HUDEP-2 (cell line): ENCODE measurements around the gene COA3.

Experiments used
- DNase-seq, 76 experiments: peaks; one replicate each; lab custom pipeline; 2025; ENCODE audit not compliant: unreplicated experiment in 76 of 76; lab: John Stamatoyannopoulos, UW

COA3 gene

DNA sequence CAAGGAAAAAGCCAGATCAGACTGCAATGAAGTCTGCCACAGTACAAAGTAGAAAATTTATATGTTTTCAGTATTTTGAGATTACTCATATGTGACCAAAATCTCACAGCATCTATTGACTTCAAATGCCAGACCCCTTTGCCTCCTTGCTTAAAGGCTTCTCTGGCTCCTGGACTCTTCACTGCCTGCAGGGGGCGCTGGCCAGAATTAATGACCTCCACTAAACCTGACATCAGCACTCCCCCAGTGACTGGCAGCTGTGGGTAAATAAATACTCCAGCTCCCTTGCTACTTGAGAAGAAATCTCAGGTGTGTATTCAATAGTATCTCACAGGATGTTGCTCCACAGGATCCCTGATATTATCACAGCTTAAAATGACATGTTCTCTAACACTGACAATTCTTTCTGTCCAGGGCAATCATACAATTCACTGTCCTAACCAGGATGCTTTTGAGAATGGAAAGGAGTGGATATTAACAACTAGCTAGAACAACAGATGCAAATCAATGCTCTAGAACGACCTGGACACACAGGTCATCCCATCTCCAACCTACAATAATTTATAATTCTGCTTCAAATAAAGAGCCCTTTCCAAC is 21.5 kb upstream of the COA3 start:
- DNase-seq, result peak in 71 of 76 experiments; percentile 4 to 80 (median 50)

- DNase-seq, result no peak
Observed at GRCh38 chr17:42818379-42818778, 19.9 kb upstream of the COA3 start.

- DNase-seq, result no peak
Observed at GRCh38 chr17:42817866-42818265, 19.4 kb upstream of the COA3 start.

- DNase-seq, result no peak
Observed at GRCh38 chr17:42814633-42815399, 16.3 kb upstream of the COA3 start.

DNA sequence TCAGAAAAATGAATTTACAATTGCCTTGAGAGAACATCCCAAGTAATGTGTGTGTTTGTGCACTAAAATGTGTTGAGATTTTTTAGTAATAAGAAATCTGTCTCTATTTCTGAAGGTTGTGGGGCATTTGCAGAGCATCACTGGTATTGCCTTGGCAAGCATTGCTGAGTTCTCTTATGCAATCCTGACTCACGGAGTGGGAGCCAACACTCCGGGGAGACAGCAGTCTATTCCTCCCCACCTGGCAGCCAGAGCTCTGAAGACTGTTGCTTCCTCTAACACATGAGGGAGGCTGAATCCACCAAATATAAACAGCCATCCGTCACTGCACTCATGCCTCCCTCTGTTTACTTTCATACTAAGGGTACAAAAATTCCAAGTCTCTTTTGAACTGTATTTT is 10.7 kb upstream of the COA3 start:
- DNase-seq, result no peak

- DNase-seq, result no peak
Observed at GRCh38 chr17:42806249-42806648, 7.7 kb upstream of the COA3 start.

- DNase-seq, result no peak
Observed at GRCh38 chr17:42804918-42805367, 6.4 kb upstream of the COA3 start.

DNA sequence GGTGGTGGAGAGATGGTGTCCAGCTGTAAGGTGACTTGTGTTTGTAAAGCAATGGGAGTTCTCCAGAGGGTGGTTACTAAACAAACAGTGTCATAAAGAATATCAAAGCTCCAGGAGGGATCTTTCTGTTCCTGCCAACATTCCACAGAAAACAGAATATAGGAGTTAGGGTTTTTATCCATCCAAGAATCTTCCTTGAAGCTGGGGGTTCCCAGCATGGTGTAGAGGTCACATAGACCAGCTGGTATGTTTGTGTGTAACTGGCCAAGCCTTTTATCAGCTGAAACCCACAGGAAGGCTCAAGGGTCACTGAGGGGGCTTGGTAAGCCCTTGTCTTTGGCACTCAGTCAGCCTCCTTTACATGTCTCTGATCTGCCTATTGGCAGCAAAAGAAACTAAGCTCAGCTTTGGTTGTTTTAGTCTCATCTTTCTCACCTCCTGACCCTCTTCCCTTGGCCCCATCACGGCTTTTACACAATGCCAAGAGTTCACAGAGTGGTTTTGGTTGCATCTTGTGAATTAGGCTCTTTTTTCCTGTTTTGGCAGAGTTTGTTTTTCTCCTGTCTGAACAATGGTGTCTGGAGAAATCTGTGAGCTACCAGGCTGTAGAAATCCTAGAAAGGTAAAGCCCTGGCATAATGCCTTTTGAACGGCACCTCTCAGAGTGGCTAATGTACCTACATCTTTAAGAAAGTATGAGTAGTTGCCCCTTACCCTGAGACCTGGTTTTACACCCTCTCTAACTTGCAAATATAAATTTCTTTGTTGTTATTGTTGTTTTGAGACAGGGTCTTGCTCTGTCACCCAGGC is 4.8 kb upstream of the COA3 start:
- DNase-seq, result no peak

- DNase-seq, result no peak
Observed at GRCh38 chr17:42798011-42798382, 507 bp downstream of the COA3 start.

DNA sequence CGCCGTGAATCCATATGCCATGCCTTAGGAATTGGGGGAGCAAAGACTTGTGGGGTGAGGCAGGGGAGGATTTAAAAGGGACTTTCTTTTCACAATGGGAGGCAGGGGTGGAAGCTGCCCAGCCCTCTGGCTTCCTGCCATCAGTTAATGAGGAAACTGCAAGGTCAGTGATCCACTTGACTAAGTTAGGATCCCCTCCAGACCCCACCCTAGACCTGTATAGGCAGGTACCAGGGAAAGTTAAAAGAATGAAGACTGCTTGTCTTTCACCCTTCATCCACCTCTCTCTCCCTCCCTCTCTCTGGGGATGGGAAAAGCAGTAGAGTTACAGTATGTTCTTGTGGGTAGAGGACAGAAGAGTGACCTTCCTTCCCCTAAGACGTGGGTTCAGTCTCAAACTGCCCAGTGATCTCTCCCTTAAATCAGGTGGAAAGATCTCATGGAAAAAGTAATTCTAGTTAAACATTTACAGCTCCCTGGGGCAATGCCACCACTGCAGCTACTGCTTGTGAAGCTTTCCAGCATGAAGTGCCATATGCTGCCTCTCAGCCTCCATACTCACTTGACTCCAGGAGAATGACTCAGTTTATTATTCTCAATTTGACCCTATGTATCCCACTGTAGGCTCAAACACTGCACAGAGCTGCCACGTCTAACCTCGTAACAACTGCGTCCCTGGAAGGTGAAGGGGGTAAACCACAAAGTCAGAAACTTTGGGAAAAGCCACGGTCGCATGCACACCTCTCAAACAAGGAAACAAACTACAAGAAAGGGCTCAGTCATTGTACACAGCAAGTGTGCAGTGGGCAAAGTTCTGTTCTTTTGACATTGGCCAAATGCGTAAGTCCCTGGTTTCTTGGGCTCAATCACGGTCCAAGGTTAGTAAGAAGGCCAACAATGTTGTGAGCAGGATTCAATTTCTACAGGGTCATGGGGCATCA is 1.2 kb downstream of the COA3 start:
- peak in 1 of 76 experiments; percentile 21 for DNase-seq

DNA sequence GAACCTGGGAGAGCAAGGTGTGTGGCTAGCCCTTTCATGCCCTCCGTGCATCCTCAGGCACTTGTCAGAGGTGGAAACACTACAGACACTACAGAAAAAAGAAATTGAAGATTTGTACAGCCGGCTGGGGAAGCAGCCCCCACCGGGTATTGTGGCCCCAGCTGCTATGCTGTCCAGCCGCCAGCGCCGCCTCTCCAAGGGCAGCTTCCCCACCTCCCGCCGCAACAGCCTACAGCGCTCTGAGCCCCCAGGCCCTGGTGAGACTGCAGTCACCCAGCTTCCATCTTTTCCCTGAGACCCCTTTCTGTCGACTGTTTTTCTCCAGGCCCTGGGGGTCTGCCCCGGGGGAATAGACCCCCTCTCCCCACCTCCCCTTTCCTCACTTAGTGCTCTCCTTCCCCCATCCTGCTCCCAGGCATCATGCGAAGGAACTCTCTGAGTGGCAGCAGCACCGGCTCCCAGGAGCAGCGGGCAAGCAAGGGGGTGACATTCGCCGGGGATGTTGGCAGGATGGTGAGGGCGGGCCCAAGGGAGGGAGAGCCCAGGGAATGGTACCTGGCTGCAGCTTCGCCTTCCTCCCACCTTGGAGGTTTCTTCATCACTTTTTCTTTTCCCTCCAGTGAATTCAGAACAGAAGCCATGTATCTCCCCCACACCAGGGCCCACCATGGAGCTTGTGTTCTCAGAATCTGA is 2.3 kb downstream of the COA3 start:
- DNase-seq, result no peak

DNA sequence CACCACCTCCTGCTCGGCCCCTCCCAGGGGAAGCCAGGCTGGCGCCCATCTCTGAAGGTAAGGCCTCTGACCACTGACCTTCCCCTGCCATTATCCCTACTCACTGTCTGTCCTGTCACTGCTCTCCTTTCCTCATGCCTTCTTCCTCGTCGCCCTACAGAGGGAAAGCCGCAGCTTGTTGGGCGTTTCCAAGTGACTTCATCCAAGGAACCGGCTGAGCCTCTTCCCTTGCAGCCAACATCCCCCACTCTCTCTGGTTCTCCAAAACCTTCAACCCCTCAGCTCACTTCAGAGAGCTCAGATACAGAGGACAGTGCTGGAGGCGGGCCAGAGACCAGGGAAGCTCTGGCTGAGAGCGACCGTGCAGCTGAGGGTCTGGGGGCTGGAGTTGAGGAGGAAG is 3.0 kb downstream of the COA3 start:
- no peak for DNase-seq

DNA sequence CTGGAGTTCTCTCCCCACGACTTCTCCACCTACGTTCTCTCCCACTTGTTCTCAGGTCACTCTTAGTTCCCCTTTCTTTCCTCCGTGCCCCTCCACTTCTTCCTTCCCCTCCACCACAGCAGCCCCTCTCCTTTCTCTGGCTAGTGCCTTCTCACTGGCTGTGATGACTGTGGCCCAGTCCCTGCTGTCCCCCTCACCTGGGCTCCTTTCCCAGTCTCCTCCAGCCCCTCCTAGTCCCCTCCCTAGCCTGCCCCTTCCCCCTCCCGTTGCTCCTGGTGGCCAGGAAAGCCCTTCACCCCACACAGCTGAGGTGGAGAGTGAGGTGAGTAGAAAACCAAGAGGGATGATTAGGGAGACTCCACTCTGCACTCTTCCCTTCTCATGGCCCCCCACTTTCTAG is 3.4 kb downstream of the COA3 start:
- no peak for DNase-seq

DNA sequence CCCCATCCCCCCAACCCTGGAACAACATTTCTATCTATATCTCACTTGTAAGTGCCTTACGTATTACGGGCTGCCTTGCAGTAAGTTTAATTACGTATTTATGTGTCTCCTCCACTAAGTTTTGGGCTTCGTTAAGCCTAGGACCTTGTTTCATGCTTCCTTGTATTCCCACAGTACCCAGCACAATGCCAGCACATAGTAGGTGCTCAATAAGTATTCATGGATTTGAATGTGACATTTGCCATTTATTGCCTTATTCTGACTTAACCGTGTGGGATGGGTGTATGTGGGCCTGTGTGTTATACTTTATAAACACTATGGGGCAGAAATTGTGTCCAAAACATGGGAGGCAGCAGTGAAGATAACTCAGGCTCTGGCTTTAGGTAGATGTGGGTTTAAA is 6.0 kb downstream of the COA3 start:
- DNase-seq, result no peak

GRCh38 chr17:42791948-42792347 is 6.6 kb downstream of the COA3 start:
- DNase-seq, result no peak

DNA sequence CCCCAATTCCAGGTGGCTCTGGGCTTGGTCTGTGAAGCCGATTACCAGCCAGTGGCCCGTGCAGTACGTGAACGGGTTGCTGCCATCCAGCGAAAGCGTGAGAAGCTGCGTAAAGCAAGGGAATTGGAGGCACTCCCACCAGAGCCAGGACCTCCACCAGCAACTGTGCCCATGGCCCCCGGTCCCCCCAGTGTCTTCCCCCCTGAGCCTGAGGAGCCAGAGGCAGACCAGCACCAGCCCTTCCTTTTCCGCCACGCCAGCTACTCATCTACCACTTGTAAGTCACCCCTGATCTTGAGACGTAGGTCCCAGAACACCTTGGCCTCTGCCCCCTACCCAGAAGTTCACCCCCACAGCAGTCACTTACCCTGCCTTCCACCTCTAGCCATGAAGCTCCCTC is 11.2 kb downstream of the COA3 start:
- no peak for DNase-seq

- DNase-seq, result no peak
Observed at GRCh38 chr17:42784811-42785592, 13.5 kb downstream of the COA3 start.

DNA sequence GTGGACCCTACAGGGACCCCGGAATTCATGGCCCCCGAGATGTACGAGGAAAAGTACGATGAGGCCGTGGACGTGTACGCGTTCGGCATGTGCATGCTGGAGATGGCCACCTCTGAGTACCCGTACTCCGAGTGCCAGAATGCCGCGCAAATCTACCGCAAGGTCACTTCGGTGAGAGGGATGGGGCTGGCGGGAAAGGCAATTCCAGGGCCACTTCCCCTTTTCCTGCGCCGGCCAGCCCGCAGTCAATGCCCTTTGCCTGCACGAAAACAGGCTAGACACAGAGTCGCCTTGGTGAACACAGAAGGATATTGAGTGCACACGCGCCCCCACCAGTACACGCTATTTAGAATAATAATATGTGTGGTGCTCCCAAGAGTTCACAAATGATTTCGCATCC is 14.1 kb downstream of the COA3 start:
- no peak for DNase-seq

DNA sequence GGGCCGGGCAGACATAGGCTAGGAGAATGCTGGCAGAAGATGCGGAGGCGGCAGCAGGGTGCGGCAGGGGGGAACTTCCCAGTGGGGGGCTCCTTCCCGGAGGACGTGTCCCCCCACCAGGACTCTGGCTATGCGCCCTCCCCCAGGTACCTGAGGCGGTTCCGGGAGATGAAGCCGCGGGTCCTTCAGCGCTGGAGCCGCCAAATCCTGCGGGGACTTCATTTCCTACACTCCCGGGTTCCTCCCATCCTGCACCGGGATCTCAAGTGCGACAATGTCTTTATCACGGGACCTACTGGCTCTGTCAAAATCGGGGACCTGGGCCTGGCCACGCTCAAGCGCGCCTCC is 14.7 kb downstream of the COA3 start:
- DNase-seq, result no peak
